Hepatocyte (in vitro differentiated cells): ENCODE data around the gene ZNF90. TPM values are rescaled to one million over a fixed set of nuclear protein-coding genes. Genes with fewer than 3 reads are reported as not detected.
"Not testable (repeated sequence)": the region's sequence is repeated elsewhere in the genome, so short reads cannot be mapped to it uniquely, and the experiment has no call there.

Experiments used
- DNase-seq: peaks from one replicate; pipeline ENCODE4 v3.0.0-alpha.2; 2016; ENCODE audit warnings: low spot score
- H2AFZ ChIP-seq: fragments of 200-600 bp; sonication (generic); 2 replicates; pipeline ENCODE4 v1.6.0; 2016; ENCODE audit warnings: antibody characterized with exemption, mild to moderate bottlenecking
- H3K27ac ChIP-seq: fragments of 200-600 bp; sonication (generic); 2 replicates; pipeline ENCODE4 v1.5.1; 2016; ENCODE audit warnings: mild to moderate bottlenecking
- H3K27me3 ChIP-seq: fragments of 200-600 bp; sonication (generic); 2 replicates; pipeline ENCODE4 v1.6.1; 2016
- H3K36me3 ChIP-seq: fragments of 200-600 bp; sonication (generic); replicated peaks from 2 replicates; pipeline ENCODE4 v1.5.1; 2016; ENCODE audit warnings: low read depth; ENCODE audit not compliant: insufficient read depth
- H3K4me1 ChIP-seq: fragments of 200-600 bp; sonication (generic); 2 replicates; pipeline ENCODE4 v1.5.1; 2016; ENCODE audit warnings: mild to moderate bottlenecking, moderate library complexity; ENCODE audit not compliant: insufficient read depth
- H3K4me2 ChIP-seq: fragments of 200-600 bp; sonication (generic); 2 replicates; pipeline ENCODE4 v1.6.0; 2016
- H3K4me3 ChIP-seq: fragments of 200-600 bp; sonication (generic); 2 replicates; pipeline ENCODE4 v1.5.1; 2016; ENCODE audit warnings: mild to moderate bottlenecking
- H3K79me2 ChIP-seq: fragments of 200-600 bp; sonication (generic); 2 replicates; pipeline ENCODE4 v1.6.0; 2017; ENCODE audit warnings: mild to moderate bottlenecking
- H3K9me2 ChIP-seq: fragments of 200-600 bp; sonication (generic); replicated peaks from 2 replicates; pipeline ENCODE4 v1.6.0; 2017; ENCODE audit warnings: mild to moderate bottlenecking; ENCODE audit not compliant: insufficient read depth
- H3K9me3 ChIP-seq: fragments of 200-600 bp; sonication (generic); 2 replicates; pipeline ENCODE4 v1.5.1; 2016; ENCODE audit warnings: low read depth, mild to moderate bottlenecking
- H4K20me1 ChIP-seq: fragments of 200-600 bp; sonication (generic); 2 replicates; pipeline ENCODE4 v1.6.0; 2016; ENCODE audit warnings: mild to moderate bottlenecking; ENCODE audit not compliant: insufficient read depth, poor library complexity, severe bottlenecking
- CTCF ChIP-seq: fragments of 200-600 bp; sonication (generic); IDR thresholded peaks from 2 replicates; pipeline ENCODE4 v1.5.1; 2016; ENCODE audit warnings: antibody characterized with exemption, mild to moderate bottlenecking; ENCODE audit not compliant: poor library complexity
- EZH2 ChIP-seq: fragments of 200-600 bp; sonication (generic); IDR thresholded peaks from 2 replicates; pipeline ENCODE4 v1.6.1; 2016; ENCODE audit warnings: antibody characterized with exemption, mild to moderate bottlenecking, borderline replicate concordance
- EZH2phosphoT487 ChIP-seq: fragments of 200-600 bp; sonication (generic); IDR thresholded peaks from one replicate; pipeline ENCODE4 v1.6.1; 2018; ENCODE audit warnings: antibody characterized with exemption, mild to moderate bottlenecking, low read depth, moderate library complexity; ENCODE audit not compliant: unreplicated experiment, severe bottlenecking
- WGBS: methylation state at CpG from one replicate; pipeline ENCODE4 v1.1.6; 2016; ENCODE audit warnings: low lambda C conversion rate; ENCODE audit errors: missing lambda C conversion rate; 5-methylcytosine and 5-hydroxymethylcytosine counted together
- polyA plus RNA-seq: library from polyadenylated mRNA; unstranded; fragments of >200 nt; fragmentation: Nextera tagmentation; extraction: Ambion mirVana; gene quantifications from 2 replicates; pipeline ENCODE4 v1.2.1, GENCODE V29; 2016
- total RNA-seq: library from RNA; depleted of rRNA; stranded (reverse); fragments of >200 nt; gene quantifications from 2 replicates; pipeline ENCODE4 v1.2.3, GENCODE V29; 2014

Gene ZNF90
- total and polyA plus RNA-seq, 2 experiments from 2014 or later, result 6.1 to 8.7 TPM

GRCh38 chr19:20067943-20068342 lies 9.9 kb upstream of the ZNF90 start:
- Histone ChIP-seq H3K4me3 (no peak overlapping the region), H3K4me2 (peak overlapping the region; percentile 67), H4K20me1 (no peaks in the 10 kb centered on the region), H3K27me3 (no peaks in the 10 kb centered on the region), H3K27ac (peak overlapping the region; percentile 73), H3K36me3 (no peaks in the 10 kb centered on the region), H3K79me2 (no peaks in the 10 kb centered on the region), H2AFZ (peak overlapping the region; percentile 50), H3K9me3 (no peaks in the 10 kb centered on the region), H3K9me2 (no peaks in the 10 kb centered on the region), H3K4me1 (no peaks in the 10 kb centered on the region)
- TF ChIP-seq EZH2 (no peak), CTCF (no peak), EZH2phosphoT487 (no peak)
- no peak for DNase-seq
- WGBS, result 14% methylated on average over 9 of the region's 9 CpGs

- H3K9me3 ChIP-seq, H3K4me3 ChIP-seq, H3K4me1 ChIP-seq, H3K36me3 ChIP-seq, H3K9me2 ChIP-seq, H4K20me1 ChIP-seq, H3K27me3 ChIP-seq, DNase-seq, H3K79me2 ChIP-seq: not testable (repeated sequence)
- Histone ChIP-seq H3K4me2 (peak overlapping the region; percentile 67), H3K27ac (peak overlapping the region; percentile 73), H2AFZ (peak overlapping the region; percentile 50)
- WGBS, result 33% methylated on average over 7 of the region's 7 CpGs
Observed at GRCh38 chr19:20068559-20068958, 9.2 kb upstream of the ZNF90 start.

- H3K4me2 ChIP-seq, result no peak overlapping the region
- no peak for TF ChIP-seq CTCF
- TF ChIP-seq EZH2phosphoT487, result no peak
- no peak for TF ChIP-seq EZH2
- no peak overlapping the region for H3K27ac ChIP-seq
- no peak overlapping the region for H2AFZ ChIP-seq
- no peak for DNase-seq
- H3K36me3 ChIP-seq, result no peaks in the 10 kb centered on the region
- no peaks in the 10 kb centered on the region for H3K79me2 ChIP-seq
- H3K4me1 ChIP-seq, result no peaks in the 10 kb centered on the region
- WGBS, result 57% methylated on average over 2 of the region's 2 CpGs
- H3K4me3 ChIP-seq, result no peak overlapping the region
- no peaks in the 10 kb centered on the region for H4K20me1 ChIP-seq
- H3K9me2 ChIP-seq, result no peaks in the 10 kb centered on the region
- H3K9me3 ChIP-seq, result no peaks in the 10 kb centered on the region
- no peaks in the 10 kb centered on the region for H3K27me3 ChIP-seq
Observed at GRCh38 chr19:20070691-20071090, 7.1 kb upstream of the ZNF90 start.

- H3K9me2 ChIP-seq, result no peaks in the 10 kb centered on the region
- H3K9me3 ChIP-seq, result no peaks in the 10 kb centered on the region
- no peak overlapping the region for H3K4me2 ChIP-seq
- 93% methylated on average over 5 of the region's 5 CpGs for WGBS
- no peak overlapping the region for H2AFZ ChIP-seq
- H3K27me3 ChIP-seq, result no peaks in the 10 kb centered on the region
- TF ChIP-seq CTCF, result no peak
- no peak for TF ChIP-seq EZH2phosphoT487
- DNase-seq, result no peak
- H3K4me1 ChIP-seq, result no peaks in the 10 kb centered on the region
- H3K36me3 ChIP-seq, result no peaks in the 10 kb centered on the region
- no peak overlapping the region for H3K27ac ChIP-seq
- H3K4me3 ChIP-seq, result no peak overlapping the region
- H3K79me2 ChIP-seq, result no peaks in the 10 kb centered on the region
- no peaks in the 10 kb centered on the region for H4K20me1 ChIP-seq
Observed at GRCh38 chr19:20072936-20073335, 4.9 kb upstream of the ZNF90 start.
